Suppressor macrophage (primary cell): ENCODE data around the gene STN1.

Source experiments
- DNase-seq, 4 experiments: peaks; one replicate each; pipeline ENCODE4 v3.0.0-alpha.2; 2020 to 2022

STN1 gene

DNA sequence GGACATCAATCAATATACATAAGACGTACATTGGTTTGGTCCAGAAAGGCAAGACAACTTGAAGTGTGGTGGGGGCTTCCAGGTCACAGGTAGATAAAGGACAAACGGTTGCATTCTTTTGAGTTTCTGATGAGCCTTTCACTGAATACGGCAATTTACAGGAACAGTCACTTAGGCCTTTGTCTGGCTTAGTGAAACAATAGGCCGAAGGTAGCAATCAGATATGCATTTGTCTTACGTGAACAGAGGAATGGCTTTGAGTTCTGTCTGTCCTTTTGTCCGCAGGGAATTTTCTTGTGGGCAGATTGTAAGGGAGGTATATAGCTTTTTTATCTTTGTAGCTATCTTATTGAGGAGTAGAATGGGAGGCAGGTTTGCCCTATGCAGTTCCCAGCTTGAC lies 10.8 kb upstream of the STN1 start:
- no peak for DNase-seq

DNA sequence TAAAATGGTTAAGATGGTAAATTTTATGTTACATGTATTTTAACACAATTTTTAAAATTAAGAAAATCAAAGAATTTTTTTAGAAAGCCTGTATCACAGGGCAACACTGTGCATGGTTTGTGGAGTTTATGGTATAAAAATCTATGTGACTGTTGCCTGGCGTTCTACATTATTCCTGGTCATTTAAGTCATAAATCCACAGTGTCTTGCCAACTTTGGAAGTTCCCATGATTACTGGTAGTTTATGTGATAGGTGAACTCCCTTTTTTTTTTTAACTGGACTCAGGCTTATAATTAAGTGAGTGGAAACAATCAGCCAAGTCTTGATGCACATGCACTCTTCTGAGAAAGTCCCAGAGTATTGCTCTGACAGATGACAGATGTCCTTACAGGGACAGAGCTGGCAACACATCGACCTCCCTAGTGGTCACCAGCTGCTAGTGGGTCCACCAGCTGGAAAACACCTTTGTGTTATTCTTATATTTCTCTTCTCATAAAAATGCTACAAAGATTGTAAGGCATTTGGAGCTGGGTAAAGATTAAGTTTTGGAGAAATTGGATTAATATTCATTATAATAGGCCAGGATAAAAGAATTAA lies 8.8 kb upstream of the STN1 start:
- DNase-seq, result no peak

DNA sequence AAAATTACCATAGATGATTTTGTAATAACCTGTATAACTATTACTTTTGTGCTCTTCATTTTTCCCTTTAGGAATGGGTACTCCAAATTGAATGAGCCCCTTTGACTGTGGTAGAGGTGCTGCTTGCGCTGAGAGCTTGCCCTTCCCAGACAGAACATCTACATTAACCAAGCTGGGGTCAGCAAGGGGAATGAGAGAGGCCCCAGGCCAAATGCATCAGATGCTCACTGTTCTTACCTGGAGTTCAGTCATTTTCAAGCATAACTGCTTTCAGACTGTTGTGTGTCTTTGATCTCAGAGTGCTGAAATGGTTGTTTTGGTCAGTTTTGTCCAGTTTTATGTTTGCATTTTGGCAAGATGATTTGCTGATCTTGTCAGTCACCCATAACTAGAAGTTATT lies 7.6 kb upstream of the STN1 start:
- no peak for DNase-seq

DNA sequence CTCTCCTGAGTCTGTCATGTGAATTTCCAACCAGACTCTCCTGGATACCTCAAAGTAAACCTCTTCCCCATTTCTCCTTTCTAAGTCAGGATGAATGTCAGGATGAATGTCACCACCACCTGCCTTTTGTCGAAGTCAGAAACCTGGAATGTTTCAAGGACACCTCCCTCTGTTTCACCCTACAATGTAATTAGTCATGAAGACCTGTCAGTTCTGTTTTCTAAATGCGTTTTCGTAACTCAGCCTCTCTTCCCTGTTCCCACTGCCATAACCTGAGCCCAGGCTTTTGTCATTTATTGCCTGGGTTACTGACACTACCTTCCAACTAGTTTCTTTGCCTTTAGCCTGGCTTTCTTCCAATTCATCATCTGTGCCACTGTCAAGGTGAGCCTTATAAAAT lies 5.5 kb upstream of the STN1 start:
- no peak for DNase-seq

DNA sequence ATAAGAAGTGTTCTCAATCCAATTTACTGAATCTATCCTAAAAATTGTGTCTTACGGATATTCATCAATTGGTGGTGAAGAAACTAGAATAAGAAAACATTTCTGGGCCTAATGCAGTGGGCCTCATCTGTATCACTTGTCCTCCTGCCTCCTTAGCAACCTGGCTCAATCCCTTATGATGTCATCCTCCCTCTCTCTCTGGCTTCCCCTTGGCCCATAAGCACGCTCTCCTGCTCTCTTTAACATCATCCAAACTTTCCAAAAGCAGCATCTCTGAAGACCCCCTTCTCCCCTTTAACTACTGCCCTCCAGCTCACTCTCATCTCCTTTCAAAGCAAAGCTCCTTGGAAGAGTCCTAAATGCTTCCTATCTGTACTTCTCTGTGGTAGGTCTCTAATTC lies 4.7 kb upstream of the STN1 start:
- no peak for DNase-seq

DNA sequence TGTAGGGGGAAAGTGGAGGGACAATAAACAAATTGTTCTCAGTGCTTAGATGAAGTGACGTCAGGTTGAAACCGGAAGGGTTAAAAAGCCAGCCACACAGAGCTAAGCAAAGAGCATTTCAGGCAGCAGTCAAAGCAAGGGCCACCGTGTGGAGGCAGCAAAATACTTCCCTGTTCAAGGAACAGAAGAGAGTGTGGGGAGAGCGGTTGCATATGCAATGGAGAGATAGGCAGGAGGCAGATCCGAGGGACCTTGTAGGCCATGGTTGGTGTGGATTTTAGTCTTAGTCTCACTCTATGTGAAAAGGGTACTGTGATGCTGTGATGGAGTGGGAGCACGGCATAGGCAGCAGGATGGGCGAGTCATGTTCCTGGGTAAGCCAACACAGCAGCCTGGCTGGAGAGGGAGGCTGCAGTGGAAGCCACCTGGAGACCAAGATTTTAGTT lies 3.8 kb upstream of the STN1 start:
- DNase-seq, result peak; percentile 60 to 79 (median 76)

DNA sequence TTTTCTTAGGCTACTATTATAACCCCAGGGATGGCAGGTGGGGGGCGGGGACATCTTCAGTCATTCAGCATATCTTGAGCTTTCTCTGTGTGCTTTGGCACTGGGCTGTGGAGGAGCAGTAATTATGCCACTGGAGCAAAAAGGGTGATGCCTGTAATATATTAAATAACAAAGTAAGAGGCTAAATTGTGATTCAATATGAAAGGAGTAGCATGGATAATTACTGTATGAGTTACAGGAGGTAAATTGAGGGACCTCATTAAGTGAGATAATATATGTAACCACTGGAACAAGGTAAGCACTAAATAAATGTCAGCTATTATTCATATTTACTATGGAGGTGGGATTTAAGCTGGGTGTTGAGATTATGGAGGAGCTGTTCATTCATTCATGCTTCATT lies 3.3 kb upstream of the STN1 start:
- DNase-seq, result no peak

DNA sequence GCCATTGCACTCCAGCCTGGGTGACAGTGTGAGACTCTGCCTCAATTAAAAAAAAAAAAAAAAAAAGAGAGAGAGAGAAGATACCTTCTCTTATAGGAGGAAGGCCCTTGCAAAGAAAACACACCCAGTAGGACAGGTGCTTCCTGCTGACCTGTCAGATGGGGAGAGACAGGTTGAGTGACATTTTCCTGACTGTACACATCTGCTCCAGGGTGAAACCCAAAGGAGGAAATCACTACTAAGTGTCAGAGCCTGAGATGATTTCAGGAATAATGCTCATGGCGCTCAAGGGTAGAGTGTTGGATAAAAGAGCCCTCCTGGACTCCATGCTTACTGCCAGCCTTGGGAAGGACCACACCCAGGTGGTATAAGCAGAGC lies 1.7 kb upstream of the STN1 start:
- DNase-seq, result no peak

DNA sequence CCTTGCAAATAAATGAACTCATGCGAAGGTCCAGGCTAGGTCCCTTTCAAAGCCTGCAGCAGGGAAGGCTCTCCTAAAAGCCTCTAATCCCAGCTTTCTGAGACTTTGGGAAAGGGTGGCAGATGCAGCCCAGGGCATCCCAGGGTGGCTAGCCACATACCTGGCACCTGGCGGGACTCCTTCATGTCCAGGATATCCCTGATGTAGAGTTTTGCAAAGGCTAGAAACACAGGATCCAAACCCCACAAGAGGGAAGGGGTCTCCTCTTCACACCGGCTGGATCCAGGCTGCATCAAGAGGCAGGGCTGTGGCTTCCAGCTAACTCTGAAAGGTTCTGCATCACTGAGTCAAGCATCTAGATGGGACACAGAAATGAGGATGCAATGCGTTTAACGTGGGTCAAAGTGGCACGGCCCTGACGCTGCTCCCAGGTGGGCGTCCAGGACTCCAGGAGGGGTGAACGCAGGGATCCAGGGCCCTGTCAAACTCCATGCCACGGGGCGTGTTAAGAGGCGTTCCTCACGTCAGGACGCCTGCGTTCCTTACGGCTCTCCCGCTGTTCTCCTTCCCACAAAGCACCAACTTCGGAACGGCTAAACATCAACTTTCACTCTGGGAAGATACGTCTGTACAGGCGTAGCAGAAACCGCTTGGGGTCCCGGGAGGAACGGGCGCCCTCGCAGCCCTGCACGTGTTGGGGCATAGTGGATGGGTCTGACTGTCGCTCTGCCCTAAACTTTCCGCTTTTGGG lies 507 bp downstream of the STN1 start:
- peak; percentile 49 to 73 (median 66) for DNase-seq

DNA sequence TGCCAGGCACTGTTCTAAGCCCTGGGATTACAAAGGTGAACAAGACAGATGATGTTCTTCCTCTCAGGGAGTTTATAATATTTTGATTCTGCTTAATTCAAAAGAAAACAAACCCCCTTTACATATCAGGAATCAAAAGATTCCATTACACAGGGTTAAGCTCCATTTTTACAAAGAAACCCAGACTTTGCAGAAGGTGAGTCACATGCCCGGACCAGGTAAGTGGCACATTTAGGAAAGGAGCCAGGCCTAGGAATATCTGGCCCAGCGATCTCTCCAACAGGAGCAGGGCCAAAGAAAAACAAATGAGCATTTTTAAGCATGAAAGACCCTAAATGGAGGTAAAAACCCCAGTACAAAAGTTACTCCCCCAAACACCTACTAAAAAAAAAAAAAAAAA lies 1.1 kb downstream of the STN1 start:
- no peak for DNase-seq

DNA sequence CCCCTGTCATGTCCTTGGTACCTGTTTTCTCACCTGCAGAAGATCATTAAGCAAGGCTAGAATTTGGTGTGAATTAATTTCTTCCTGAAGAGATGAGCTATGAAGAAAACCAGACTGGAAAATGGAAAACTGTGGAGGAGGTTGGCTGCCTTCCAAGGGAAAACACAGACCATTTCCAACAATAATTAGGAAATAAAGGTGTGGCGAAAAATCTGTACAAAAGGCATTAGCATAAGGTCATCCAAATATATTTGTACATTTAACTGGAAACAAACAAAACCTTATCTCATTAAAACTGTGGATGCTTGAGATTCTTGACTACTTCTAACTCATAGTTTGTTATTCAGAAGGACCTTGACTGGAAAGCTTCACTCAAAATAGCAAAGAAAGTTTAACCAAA lies 1.7 kb downstream of the STN1 start:
- DNase-seq, result no peak

DNA sequence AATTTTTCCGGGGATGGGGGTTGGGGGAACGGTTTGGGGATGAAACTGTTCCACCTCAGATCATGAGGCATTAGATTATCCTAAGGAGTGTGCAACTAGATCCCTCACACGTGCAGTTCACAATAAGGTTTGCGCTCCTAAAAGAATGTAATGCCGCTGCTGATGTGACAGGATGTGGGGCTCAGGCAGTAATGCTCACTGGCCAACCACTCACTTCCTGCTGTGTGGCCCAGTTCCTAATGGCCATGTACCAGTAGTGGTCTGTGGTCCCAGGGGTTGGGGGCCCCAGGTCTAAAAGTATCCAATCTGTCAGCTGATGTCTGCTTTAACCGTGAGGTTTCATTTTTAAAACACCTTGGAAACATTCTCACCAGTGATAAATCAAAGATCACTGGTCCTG lies 2.2 kb downstream of the STN1 start:
- peak; percentile 17 to 27 (median 19) for DNase-seq

DNA sequence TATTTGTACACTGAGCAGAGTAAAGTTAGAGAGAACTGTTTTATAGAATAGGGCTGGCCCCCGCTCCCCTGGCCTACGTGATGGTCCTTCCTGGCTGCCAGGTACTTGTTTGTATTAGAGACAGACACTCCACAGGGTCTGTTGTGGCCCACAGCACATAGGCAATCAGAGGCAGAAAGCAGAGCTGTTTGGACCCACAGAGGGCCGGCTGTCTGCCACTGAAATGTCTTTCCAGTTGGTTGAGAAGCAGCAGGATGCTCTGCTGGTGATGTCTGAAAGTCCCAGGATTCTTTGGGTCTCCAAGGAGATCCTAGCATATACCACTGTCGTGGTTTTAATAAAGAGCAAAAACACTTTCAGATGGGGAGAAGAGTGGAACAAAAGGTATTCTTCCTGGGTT lies 5.2 kb downstream of the STN1 start:
- DNase-seq, result no peak

DNA sequence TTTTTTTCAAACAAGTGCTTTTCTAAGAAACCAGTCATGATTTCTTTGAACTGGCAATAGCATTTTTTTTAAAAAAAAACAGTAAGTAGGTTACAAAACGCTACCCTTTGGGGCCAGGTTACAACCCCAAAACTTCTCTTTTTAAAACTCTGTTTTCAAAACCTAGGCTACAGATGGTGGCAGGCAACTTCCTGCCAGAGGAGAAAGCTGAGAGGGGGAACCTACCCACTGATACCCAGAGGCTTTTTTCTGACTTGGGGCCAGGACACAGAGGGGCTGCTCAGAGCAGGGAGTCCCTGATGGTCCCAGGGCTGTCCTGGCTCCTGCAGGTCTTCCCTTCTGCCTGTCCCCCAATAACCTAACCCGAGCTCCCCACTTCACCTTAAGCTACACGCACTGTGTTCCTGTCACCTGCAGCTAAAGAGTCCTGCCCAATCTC lies 6.9 kb downstream of the STN1 start:
- DNase-seq, result peak in 3 of 4 experiments; percentile 31 to 43 (median 38)

DNA sequence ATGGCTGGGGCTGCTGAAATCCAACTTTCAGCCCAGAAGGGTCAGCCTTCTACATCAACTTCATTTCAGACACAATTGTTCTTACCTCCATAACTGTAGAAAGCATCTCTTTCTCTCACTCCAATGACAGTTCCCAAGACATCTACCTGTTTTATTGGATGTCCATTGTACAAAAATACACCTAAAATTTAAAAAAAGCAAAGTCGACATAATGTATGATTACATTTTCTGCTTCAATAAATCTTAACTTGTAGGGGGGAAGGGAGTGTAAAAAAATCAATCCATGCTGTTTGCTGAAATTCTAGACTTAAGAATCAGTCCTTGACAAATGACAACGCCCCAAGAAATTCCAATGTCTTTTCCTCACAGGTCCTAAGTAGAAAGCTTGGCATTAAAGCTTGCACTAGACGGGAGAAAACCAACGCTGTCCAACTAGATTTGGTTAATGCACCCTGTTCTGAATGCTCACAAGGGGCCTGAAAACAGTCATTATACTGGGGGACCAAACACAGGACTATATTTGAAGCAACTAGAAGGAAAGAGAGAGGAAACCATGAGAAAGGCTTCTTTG lies 7.5 kb downstream of the STN1 start:
- no peak for DNase-seq

DNA sequence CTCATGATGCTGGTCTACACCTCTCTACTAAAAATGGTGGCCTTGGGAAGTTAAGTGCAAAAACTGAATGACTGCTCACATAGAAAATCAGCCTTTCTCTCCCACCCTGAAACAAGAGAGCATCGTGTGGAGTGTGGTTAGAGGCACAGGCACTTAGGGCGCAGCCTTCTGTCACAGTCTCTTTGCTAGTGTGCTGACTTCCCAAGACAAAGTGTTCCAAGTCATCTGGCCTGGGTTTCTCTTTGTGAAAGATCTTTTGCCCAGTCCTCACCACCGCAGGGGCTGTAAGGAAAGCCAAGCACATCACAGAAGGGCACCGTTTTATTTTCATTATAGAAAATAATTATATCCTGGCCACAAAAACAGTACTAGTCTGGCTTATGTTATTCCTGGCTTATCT lies 12.5 kb downstream of the STN1 start:
- no peak for DNase-seq

DNA sequence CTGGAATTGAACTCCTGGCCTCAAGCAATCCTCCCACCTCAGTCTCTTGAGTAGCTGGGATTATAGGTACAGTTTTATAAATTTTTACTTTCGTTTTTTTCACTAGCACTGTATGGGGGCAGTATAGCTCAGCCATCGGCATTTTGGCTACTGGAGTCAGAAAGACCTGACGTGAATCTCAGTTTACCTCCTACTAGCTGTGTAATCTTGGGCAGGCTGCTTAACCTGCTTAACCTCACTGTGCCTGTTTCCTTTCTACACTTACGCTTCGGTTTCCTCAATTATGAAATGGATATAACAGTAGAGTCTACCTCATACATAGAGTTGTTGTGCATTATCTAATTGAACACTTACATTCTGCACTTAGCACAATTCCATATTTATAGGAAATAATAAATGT lies 16.7 kb downstream of the STN1 start:
- DNase-seq, result no peak

DNA sequence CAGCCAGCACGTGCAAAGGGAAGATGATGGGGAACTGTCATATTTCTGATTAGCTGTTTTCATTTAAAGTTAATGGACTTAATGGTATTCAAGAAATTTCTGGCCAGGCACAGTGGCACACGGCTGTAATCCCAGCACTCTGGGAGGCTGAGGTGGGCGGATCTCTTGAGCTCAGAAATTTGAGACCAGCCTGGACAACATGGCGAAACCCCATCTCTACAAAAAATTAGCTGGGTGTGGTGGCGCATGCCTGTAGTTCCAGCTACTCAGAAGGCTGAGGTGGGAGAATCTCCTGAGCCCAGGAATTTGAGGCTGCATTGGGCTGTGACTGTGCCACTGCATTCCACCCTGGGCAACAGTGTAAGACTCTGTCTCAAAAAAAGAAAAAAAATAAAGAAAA lies 18.7 kb downstream of the STN1 start:
- DNase-seq, result no peak

DNA sequence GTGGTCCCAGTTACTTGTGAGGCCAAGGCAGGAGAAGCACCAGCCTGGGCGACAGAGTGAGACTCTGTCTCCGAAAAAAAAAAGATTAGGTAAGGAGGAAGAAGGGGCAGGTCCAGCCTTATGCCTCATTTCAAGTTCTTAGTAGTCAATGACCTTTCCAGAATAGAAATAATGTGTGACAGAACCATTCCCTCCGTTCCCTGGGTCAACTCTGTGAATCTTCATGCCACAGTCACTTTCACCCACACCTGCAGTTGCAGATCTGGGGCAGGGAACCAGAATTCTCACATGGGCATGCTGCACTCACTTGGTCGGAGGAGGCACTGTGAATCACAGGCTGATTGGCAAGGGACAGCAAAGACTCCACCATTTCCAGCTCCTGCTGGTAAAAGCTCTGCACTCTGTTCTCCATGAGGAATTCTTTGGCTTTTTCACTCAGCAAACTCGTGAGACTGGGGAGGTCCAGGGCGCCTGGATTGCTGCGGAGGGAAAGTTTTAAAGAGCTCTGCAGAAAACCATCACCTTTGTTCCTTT lies 20.7 kb downstream of the STN1 start:
- DNase-seq, result no peak

DNA sequence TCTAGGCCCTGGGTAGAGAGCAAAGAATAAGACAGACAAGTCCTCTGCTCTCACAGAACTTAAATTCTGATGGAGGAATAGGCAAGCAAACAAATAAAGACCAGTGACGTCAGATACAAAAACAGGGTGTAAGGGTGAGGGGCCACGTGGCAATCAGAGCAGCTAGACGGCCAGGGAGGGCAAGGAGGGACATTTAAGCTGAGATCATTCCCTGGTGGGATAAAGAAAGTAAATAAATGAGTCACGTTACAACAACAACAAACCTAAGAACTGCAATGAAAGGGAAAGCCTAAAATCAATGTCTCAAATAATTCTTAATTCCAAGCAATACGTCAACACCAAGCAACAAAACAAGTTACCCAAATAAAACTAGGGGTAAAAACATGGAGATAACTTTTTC lies 21.8 kb downstream of the STN1 start:
- DNase-seq, result no peak

DNA sequence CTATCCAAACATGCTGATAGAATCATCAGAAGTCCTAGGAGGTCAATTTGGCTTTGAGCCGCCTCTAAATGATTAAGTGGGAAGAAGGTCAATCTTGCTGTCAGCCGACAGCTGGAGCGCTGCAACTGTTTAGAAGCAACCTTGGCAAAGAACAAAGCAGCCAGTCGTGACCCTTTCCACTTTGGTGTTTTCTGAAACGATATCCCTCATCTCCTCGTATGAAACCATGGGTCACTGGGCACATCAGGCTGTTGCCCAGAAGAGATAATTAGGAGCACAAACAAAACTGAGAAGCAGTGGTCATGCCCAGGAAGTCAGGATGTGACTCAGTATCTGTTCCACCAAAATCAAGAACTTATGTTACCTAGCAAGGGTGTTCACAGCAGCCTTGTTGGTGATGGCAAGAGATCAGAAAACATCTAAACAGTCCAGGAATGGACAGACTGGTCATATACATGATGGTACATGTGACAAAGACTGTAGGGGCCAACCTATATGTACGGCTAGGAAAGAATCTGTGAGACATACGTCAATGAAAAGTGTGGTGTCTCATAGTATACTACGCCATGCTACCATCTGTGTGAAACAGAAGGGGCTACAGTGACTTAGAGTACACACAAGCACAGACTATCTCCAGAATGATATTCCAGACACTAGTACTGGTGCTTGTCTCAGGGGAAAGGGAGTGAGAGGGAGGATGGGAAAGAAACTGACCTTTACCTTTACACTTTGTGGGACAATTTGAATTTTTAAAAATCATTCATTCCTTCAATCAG lies 22.4 kb downstream of the STN1 start:
- DNase-seq, result no peak

DNA sequence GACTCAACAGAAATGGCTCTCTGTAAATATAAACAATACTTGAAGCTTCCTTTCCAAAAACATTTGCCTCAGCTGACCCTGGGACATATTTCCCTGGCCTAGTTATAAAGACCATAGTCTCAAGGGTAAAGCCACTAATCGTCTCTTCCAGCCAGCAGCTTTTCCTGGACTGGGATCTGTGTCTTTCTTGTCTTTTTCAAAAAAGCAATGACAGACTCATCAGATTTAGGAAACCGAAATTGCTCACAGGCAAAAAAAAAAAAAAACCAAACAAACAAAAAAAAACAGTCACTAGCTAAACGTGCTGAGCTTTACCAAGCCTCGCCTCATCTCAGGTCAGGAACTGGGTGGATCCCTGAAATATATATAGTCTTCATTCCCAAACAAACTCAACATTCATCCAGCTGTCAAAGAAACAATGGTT lies 23.5 kb downstream of the STN1 start:
- no peak for DNase-seq

DNA sequence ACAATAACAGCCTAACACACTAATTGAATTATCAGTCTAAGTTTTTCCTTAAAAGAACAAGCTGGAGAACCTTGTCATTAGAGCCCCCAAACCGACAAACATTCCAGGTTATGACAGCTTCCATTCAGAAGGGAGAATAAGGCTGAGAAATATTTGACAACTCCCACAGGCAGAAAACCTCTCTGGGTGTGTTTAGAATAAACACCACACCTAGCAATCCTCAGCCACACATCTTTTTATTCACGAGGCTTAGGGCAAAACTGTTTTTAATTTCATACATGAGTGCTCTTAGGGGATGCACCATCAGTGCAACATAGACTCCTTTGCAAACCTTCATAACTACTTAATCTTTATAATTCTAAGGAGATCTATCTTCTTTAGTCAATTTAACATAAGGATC lies 24.2 kb downstream of the STN1 start:
- DNase-seq, result no peak
